H1 (cell line): ENCODE results near the gene HOXA13. TPM values are rescaled to one million over a fixed set of nuclear protein-coding genes. Genes with fewer than 3 reads are reported as not detected.

Source experiments
- CBX5 ChIP-seq: fragments of 300-800, 300-1000 bp; sonication (generic); IDR thresholded peaks from 2 replicates; pipeline ENCODE4 v1.7.1; 2016; ENCODE audit warnings: antibody characterized with exemption, low read length, low read depth
- TCF12 ChIP-seq: IDR thresholded peaks from 2 replicates; pipeline ENCODE4 v1.6.1; 2011; ENCODE audit warnings: low read depth, mild to moderate bottlenecking, low read length
- polyA plus RNA-seq, 7 experiments: library from polyadenylated mRNA; depleted of rRNA in 3 of 7; stranded (reverse) in 5 of 7; unstranded in 2 of 7; fragments of >200 nt in 5 of 7; fragments of 200-250 nt in 2 of 7; gene quantifications; 1 replicate in 5 of 7; 2 replicates in 1 of 7; 4 replicates in 1 of 7; pipeline versions ENCODE4 v1.2.1 to v1.2.3, GENCODE V29; 2011 to 2013; ENCODE audit warnings: missing spikeins in 2 of 7, mixed read lengths in 2 of 7
- total RNA-seq: library from RNA; stranded (reverse); fragmentation: NEBNext Ultra II Directional; extraction: Animal tissue kit (Norgen Biotek cat#: 25700); gene quantifications from 2 replicates; pipeline ENCODE4 v1.2.1, GENCODE V29; 2021

The HOXA13 gene
- total and polyA plus RNA-seq, 2 of the 8 experiments (the other 6 are each of a cell fraction or from before 2014, with no cell fraction given), result not detected

DNA sequence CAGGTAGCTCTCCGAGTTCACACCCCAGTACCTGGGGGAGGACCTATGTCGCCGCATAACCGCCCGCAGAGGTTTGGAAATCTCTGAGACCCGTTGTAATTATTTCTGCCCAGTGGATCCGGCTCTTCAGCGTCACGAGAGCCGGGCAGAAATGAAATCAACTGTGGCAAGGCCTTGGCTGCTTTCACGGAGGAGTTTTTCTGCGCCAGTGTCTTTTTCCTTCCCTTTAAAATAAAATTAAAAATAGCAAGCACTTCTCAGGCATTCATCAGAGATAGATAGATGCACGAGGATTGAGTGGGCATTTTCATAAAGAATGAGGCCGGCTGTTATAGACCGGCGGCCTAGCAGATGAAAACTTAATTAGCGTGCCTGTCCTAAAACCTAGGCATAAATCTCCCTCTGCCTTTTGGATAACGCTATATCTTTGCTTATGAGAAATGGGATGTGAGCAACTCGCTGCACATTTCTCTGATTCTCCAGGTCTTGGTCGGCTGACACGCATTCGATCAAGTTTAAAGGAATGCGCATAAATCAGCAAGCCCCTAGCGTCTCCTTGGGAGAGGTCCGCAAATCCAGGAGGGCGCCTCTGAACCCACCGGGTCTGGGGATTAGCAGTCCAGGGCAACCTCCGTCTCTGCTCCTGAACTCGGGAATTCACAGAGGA is 6.4 kb downstream of the HOXA13 start (continued):
- no peak for TF ChIP-seq TCF12
- no peak for TF ChIP-seq CBX5
